HepG2 (cell line): ENCODE data around the gene RTBDN. TPM values are rescaled to one million over a fixed set of nuclear protein-coding genes. Genes with fewer than 3 reads are reported as not detected.

ENCODE experiments used
- DNMT1 ChIP-seq: sonication (generic); formaldehyde crosslinking; IDR thresholded peaks from 2 replicates; pipeline ENCODE4 v1.5.1; 2020; ENCODE audit warnings: mild to moderate bottlenecking, missing genetic modification reagents
- IRF2 ChIP-seq: IDR thresholded peaks from 2 replicates; pipeline ENCODE4 v1.6.1; 2018; ENCODE audit warnings: missing genetic modification reagents, missing compliant biosample characterization
- KLF6 ChIP-seq: IDR thresholded peaks from 2 replicates; pipeline ENCODE4 v1.8.0; 2016; ENCODE audit warnings: missing biosample characterization, missing genetic modification reagents
- LCORL ChIP-seq, 2 experiments: fragments of 450-650 bp in 1 of 2; sonication (generic) in 1 of 2; formaldehyde crosslinking in 1 of 2; IDR thresholded peaks; 2 replicates each; pipeline versions ENCODE4 v1.5.0 to v1.6.1; 2017 to 2020; ENCODE audit warnings: antibody characterized with exemption in 1 of 2, missing genetic modification reagents in 1 of 2
- MIER2 ChIP-seq: IDR thresholded peaks from 2 replicates; pipeline ENCODE4 v1.6.1; 2016; ENCODE audit warnings: missing biosample characterization, missing genetic modification reagents
- RAD21 ChIP-seq: fragments of 450-650 bp; formaldehyde crosslinking; IDR thresholded peaks from 2 replicates; pipeline ENCODE4 v1.5.0; 2020; ENCODE audit warnings: mild to moderate bottlenecking
- ZNF101 ChIP-seq: sonication (generic); formaldehyde crosslinking; IDR thresholded peaks from 2 replicates; pipeline ENCODE4 v1.4.0; 2020; ENCODE audit warnings: mild to moderate bottlenecking, low read depth, missing genetic modification reagents, borderline replicate concordance
- ZNF350 ChIP-seq: sonication (generic); formaldehyde crosslinking; IDR thresholded peaks from 2 replicates; pipeline ENCODE4 v1.4.0; 2020; ENCODE audit warnings: mild to moderate bottlenecking, low read depth, missing genetic modification reagents, borderline replicate concordance
- ZNF605 ChIP-seq: sonication (generic); formaldehyde crosslinking; IDR thresholded peaks from 2 replicates; pipeline ENCODE4 v1.8.0; 2022; ENCODE audit warnings: mild to moderate bottlenecking, missing genetic modification reagents
- polyA plus RNA-seq, 8 experiments: library from polyadenylated mRNA; depleted of rRNA in 3 of 8; stranded (reverse) in 7 of 8; unstranded in 1 of 8; fragments of >200 nt; fragmentation: Illumina TruSeq in 4 of 8; extraction: Trizol in 4 of 8; gene quantifications; 2 replicates each; pipeline versions ENCODE4 v1.2.1 to v1.2.3, GENCODE V29; 2011 to 2016; ENCODE audit warnings: low read depth in 4 of 8, missing spikeins in 1 of 8, mixed read lengths in 1 of 8; ENCODE audit not compliant: insufficient read depth in 1 of 8
- total RNA-seq, 5 experiments: library from RNA; depleted of rRNA; stranded (reverse); fragments of >200 nt; fragmentation: Illumina TruSeq; extraction: Trizol; gene quantifications; 2 replicates each; pipeline ENCODE4 v1.2.3, GENCODE V29; 2016; ENCODE audit warnings: low read depth in 1 of 5
- TF ChIP-seq, protein P1 (sequence below), 2 experiments: sonication (generic) in 1 of 2; formaldehyde crosslinking in 1 of 2; IDR thresholded peaks; 2 replicates each; pipeline versions ENCODE4 v1.5.1 to v1.6.1; 2011 to 2020; ENCODE audit warnings: borderline replicate concordance in 1 of 2, low read depth in 1 of 2, low read length in 1 of 2, mild to moderate bottlenecking in 1 of 2, missing genetic modification reagents in 1 of 2, moderate library complexity in 1 of 2
- TF ChIP-seq, protein P2 (sequence below): sonication (generic); formaldehyde crosslinking; IDR thresholded peaks from 2 replicates; pipeline ENCODE4 v1.4.0; 2020; ENCODE audit warnings: missing genetic modification reagents

The RTBDN gene
- total and polyA plus RNA-seq, 2 of the 13 experiments (the other 11 are each of a cell fraction or from before 2014, with no cell fraction given) = 0.27 to 0.48 TPM

DNA sequence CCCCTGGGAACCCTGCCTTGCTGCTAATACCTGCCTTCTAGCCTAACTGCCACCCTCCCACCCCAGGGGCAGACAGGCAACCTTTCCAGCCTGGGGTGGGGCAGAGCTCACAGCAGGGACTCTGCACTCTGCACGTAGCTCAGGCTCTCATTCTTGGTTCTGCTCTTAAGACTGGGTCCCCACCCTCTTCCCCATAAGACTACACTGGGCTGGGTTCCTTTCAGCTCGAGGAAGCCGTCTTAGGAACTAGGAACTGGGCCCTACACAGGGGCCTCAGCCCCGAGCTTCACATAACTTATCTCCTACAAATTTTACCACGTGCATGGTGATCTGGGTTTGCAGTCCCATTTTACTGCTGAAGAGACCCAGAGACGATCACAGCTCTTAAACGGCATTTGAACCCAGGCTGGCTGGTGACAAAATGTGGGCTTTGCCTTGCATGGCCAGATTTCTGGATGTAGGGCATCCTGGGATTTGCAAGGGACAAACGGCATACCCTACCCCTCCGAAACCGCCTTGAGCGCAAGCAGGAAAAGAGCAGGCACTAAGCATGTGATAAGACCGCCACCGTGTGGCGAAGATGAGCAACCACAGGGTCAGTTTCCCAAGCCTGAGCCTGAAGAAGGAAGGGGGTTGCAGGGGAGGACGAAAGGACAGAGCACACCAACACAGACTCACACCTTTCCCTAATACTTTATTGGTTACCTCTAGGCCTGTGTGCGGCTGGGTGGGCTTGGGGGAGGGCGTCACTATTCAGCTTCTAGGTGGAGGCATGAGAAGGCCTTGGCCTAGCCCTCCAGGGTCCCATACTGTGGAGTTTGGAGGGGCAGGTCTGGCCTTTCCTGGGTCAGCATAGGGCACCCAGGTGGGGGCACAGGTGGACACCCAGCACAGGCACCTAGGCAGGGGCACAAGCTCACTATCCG is 38.0 kb downstream of the RTBDN start (continued):
- TF ChIP-seq, protein P1, sequence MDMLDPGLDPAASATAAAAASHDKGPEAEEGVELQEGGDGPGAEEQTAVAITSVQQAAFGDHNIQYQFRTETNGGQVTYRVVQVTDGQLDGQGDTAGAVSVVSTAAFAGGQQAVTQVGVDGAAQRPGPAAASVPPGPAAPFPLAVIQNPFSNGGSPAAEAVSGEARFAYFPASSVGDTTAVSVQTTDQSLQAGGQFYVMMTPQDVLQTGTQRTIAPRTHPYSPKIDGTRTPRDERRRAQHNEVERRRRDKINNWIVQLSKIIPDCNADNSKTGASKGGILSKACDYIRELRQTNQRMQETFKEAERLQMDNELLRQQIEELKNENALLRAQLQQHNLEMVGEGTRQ (IDR thresholded peaks at IDR 0.05; ENCODE audit: low read depth, low read length) = no peak
- TF ChIP-seq, protein P1 (CRISPR knock-in tag; IDR thresholded peaks at IDR 0.05; ENCODE audit: borderline replicate concordance) = peak; percentile 23; the same call in 1 of the 2 replicates
- TF ChIP-seq LCORL (IDR thresholded peaks at IDR 0.05) = no peak
- peak; percentile 70; the same call in 1 of the 2 replicates for TF ChIP-seq LCORL (CRISPR knock-in tag; IDR thresholded peaks at IDR 0.05)
- TF ChIP-seq ZNF101 (CRISPR knock-in tag) = no peak
- TF ChIP-seq KLF6 (CRISPR knock-in tag) = 0 out of 2 replicates have a peak, but pooled peaks have one; percentile 50
- TF ChIP-seq RAD21 (CRISPR knock-in tag) = peak; percentile 96
- peak; percentile 55; the same call in 1 of the 2 replicates for TF ChIP-seq MIER2
- peak; percentile 49; the same call in 1 of the 2 replicates for TF ChIP-seq ZNF350 (CRISPR knock-in tag)
- TF ChIP-seq, protein P2, sequence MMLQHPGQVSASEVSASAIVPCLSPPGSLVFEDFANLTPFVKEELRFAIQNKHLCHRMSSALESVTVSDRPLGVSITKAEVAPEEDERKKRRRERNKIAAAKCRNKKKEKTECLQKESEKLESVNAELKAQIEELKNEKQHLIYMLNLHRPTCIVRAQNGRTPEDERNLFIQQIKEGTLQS (CRISPR knock-in tag) = no peak
- TF ChIP-seq DNMT1 (CRISPR knock-in tag) = no peak
- peak; percentile 67; the same call in 1 of the 2 replicates for TF ChIP-seq ZNF605 (CRISPR knock-in tag)
- TF ChIP-seq IRF2 (CRISPR knock-in tag) = peak; percentile 67; the same call in 1 of the 2 replicates
